HepG2 (cell line): Measurements from ENCODE around the gene SEBOX. TPM values are rescaled to one million over a fixed set of nuclear protein-coding genes. Genes with fewer than 3 reads are reported as not detected.

Experiments used
- AGO1 ChIP-seq: fragments of 200-400 bp; formaldehyde crosslinking; IDR thresholded peaks from 2 replicates; pipeline ENCODE4 v1.6.1; 2017; ENCODE audit warnings: mild to moderate bottlenecking, low read depth, low read length, moderate library complexity; ENCODE audit not compliant: poor library complexity, severe bottlenecking
- GATA4 ChIP-seq: sonication (generic); IDR thresholded peaks from 2 replicates; pipeline ENCODE4 v1.6.1; 2016; ENCODE audit warnings: antibody characterized with exemption, low read depth, borderline replicate concordance
- HDAC2 ChIP-seq: sonication (generic); formaldehyde crosslinking; IDR thresholded peaks from 2 replicates; pipeline ENCODE4 v1.4.0; 2020; ENCODE audit warnings: missing genetic modification reagents
- MAZ ChIP-seq, 2 experiments: sonication (generic) in 1 of 2; formaldehyde crosslinking in 1 of 2; IDR thresholded peaks; 2 replicates each; pipeline versions ENCODE4 v1.5.0 to v1.6.1; 2012 to 2020; ENCODE audit warnings: low read depth in 2 of 2, mild to moderate bottlenecking in 2 of 2, borderline replicate concordance in 1 of 2, improper control_type of control experiment in 1 of 2, low read length in 1 of 2, missing genetic modification reagents in 1 of 2, moderate library complexity in 1 of 2
- NFIC ChIP-seq: IDR thresholded peaks from 2 replicates; pipeline ENCODE4 v1.6.1; 2012; ENCODE audit warnings: mild to moderate bottlenecking, low read length, inconsistent platforms
- PHF21A ChIP-seq: sonication (generic); formaldehyde crosslinking; IDR thresholded peaks from 2 replicates; pipeline ENCODE4 v1.5.0; 2020; ENCODE audit warnings: mild to moderate bottlenecking, missing genetic modification reagents
- POGK ChIP-seq: sonication (generic); formaldehyde crosslinking; conservative IDR thresholded peaks from 2 replicates; pipeline ENCODE4 v1.8.0; 2022; ENCODE audit warnings: mild to moderate bottlenecking, moderate library complexity, missing genetic modification reagents
- SNAI1 ChIP-seq: sonication (generic); formaldehyde crosslinking; IDR thresholded peaks from 2 replicates; pipeline ENCODE4 v1.5.0; 2020; ENCODE audit warnings: mild to moderate bottlenecking, missing genetic modification reagents, borderline replicate concordance
- ZFP36 ChIP-seq: fragments of 150-350 bp; IDR thresholded peaks from 2 replicates; pipeline ENCODE4 v1.6.1; 2018; ENCODE audit warnings: borderline replicate concordance, low read length, low read depth; ENCODE audit not compliant: partially characterized antibody
- ZNF317 ChIP-seq: sonication (generic); formaldehyde crosslinking; IDR thresholded peaks from 2 replicates; pipeline ENCODE4 v1.5.0; 2020; ENCODE audit warnings: mild to moderate bottlenecking, missing genetic modification reagents
- ZNF609 ChIP-seq: sonication (generic); formaldehyde crosslinking; IDR thresholded peaks from 2 replicates; pipeline ENCODE4 v1.4.0; 2020; ENCODE audit warnings: mild to moderate bottlenecking, missing genetic modification reagents, borderline replicate concordance
- ZNF674 ChIP-seq: sonication (generic); formaldehyde crosslinking; IDR thresholded peaks from 2 replicates; pipeline ENCODE4 v1.5.0; 2020; ENCODE audit warnings: low read depth, mild to moderate bottlenecking, missing genetic modification reagents
- ZNF709 ChIP-seq: sonication (generic); formaldehyde crosslinking; IDR thresholded peaks from 2 replicates; pipeline ENCODE4 v1.5.0; 2020; ENCODE audit warnings: mild to moderate bottlenecking, missing genetic modification reagents
- ZSCAN29 ChIP-seq: sonication (generic); formaldehyde crosslinking; conservative IDR thresholded peaks from 2 replicates; pipeline ENCODE4 v1.4.0; 2020; ENCODE audit warnings: mild to moderate bottlenecking, missing genetic modification reagents
- polyA plus RNA-seq, 8 experiments: library from polyadenylated mRNA; depleted of rRNA in 3 of 8; stranded (reverse) in 7 of 8; unstranded in 1 of 8; fragments of >200 nt; fragmentation: Illumina TruSeq in 4 of 8; extraction: Trizol in 4 of 8; gene quantifications; 2 replicates each; pipeline versions ENCODE4 v1.2.1 to v1.2.3, GENCODE V29; 2011 to 2016; ENCODE audit warnings: low read depth in 4 of 8, missing spikeins in 1 of 8, mixed read lengths in 1 of 8; ENCODE audit not compliant: insufficient read depth in 1 of 8
- total RNA-seq, 5 experiments: library from RNA; depleted of rRNA; stranded (reverse); fragments of >200 nt; fragmentation: Illumina TruSeq; extraction: Trizol; gene quantifications; 2 replicates each; pipeline ENCODE4 v1.2.3, GENCODE V29; 2016; ENCODE audit warnings: low read depth in 1 of 5

Gene SEBOX
- total and polyA plus RNA-seq, 2 of the 13 experiments (the other 11 are each of a cell fraction or from before 2014, with no cell fraction given): not detected

GRCh38 chr17:28405632-28406472, 40.9 kb upstream of the SEBOX start, which contains the start of gene SLC46A1 (continued):
- TF ChIP-seq AGO1: no peak
- TF ChIP-seq ZNF317 (CRISPR knock-in tag): no peak
- no peak for TF ChIP-seq ZFP36
- no peak for TF ChIP-seq GATA4
- peak; percentile 19; the same call in 1 of the 2 replicates for TF ChIP-seq ZNF609 (CRISPR knock-in tag)
- TF ChIP-seq HDAC2 (CRISPR knock-in tag): 0 out of 2 replicates have a peak, but pooled peaks have one; percentile 10
- TF ChIP-seq ZSCAN29: no peak
- TF ChIP-seq NFIC: no peak
- peak; percentile 50; the same call in 1 of the 2 replicates for TF ChIP-seq ZNF709 (CRISPR knock-in tag)
- TF ChIP-seq POGK (CRISPR knock-in tag): peak; percentile 61; the same call in 1 of the 2 replicates
- no peak for TF ChIP-seq SNAI1 (CRISPR knock-in tag)
- TF ChIP-seq PHF21A: peak; percentile 21; the same call in 1 of the 2 replicates
- no peak for TF ChIP-seq ZNF674 (CRISPR knock-in tag)
- TF ChIP-seq MAZ (IDR thresholded peaks at IDR 0.05; ENCODE audit: borderline replicate concordance, low read depth, low read length): no peak
- peak; percentile 42; the same call in 1 of the 2 replicates for TF ChIP-seq MAZ (CRISPR knock-in tag; IDR thresholded peaks at IDR 0.05; ENCODE audit: low read depth)
